HCT116 (cell line): ENCODE data around the gene CAMP. TPM values are rescaled to one million over a fixed set of nuclear protein-coding genes. Genes with fewer than 3 reads are reported as not detected.

Experiments used
- ATAC-seq: fragments of 200-7000 bp; cut with Tn5 transposase; 2 replicates; pipeline ENCODE4 v1.9.1; 2020; ENCODE audit warnings: mild to moderate bottlenecking, moderate library complexity
- BruUV-seq: library from RNA; stranded (reverse); fragments of 400-500 nt; replicated peaks from 2 replicates; lab custom pipeline; 2021; lab: Mats Ljungman, UMichigan
- CTCF ChIA-PET: fragments of 300-600 bp; sonication (Branson Sonifier 250); formaldehyde crosslinking; loops from one replicate; lab custom pipeline; 2021; ENCODE audit warnings: antibody characterized with exemption; lab: Charles Lee
- POLR2A ChIA-PET: fragments of 300-600, 350-600 bp; sonication (Branson Sonifier 250); formaldehyde crosslinking; loops from one replicate; lab custom pipeline; 2021; ENCODE audit warnings: antibody characterized with exemption; lab: Charles Lee
- RAD21 ChIA-PET, 2 experiments: fragments of 300-600 bp; sonication (Branson Sonifier 250); formaldehyde crosslinking; loops; one replicate each; lab custom pipeline; 2023; ENCODE audit warnings: low total read pairs in 2 of 2; ENCODE audit not compliant: uncharacterized antibody in 2 of 2, unreplicated experiment in 2 of 2, low non-redundant PET in 1 of 2; lab: Charles Lee
- DNase-seq: peaks from one replicate; pipeline ENCODE4 v3.0.0-alpha.2; 2010; ENCODE audit warnings: low read depth, low spot score
- H2AFZ ChIP-seq: fragments of 200-600 bp; shearing (Covaris generic), sonication (generic); 2 replicates; pipeline ENCODE4 v1.6.1; 2017; ENCODE audit warnings: low read depth, mixed run types, mixed read lengths, antibody characterized with exemption, low read length; ENCODE audit not compliant: poor library complexity, severe bottlenecking
- H3K27ac ChIP-seq: 2 replicates; pipeline ENCODE4 v1.5.1; 2012; ENCODE audit warnings: low read depth, low read length
- H3K27me3 ChIP-seq: fragments of 200-600 bp; sonication (generic); 2 replicates; pipeline ENCODE4 v1.6.1; 2016; ENCODE audit warnings: mixed run types, low read length, mixed read lengths; ENCODE audit not compliant: insufficient read depth
- H3K36me3 ChIP-seq, 2 experiments: fragments of 200-500 bp in 1 of 2; fragments of 200-600 bp in 1 of 2; sonication (Bioruptor generic) in 1 of 2; sonication (generic) in 1 of 2; 2 replicates each; pipeline versions ENCODE4 v1.5.1 to v1.6.1; 2014 to 2016; ENCODE audit warnings: low read length in 2 of 2, inconsistent platforms in 1 of 2, mixed read lengths in 1 of 2, mixed run types in 1 of 2; ENCODE audit not compliant: insufficient read depth in 2 of 2, control insufficient read depth in 1 of 2
- H3K4me1 ChIP-seq, 2 experiments: fragments of 200-600 bp in 1 of 2; sonication (generic) in 1 of 2; 2 replicates each; pipeline versions ENCODE4 v1.5.1 to v1.6.1; 2012 to 2017; ENCODE audit warnings: low read length in 2 of 2, inconsistent platforms in 1 of 2, mild to moderate bottlenecking in 1 of 2, mixed read lengths in 1 of 2, mixed run types in 1 of 2, moderate library complexity in 1 of 2; ENCODE audit not compliant: insufficient read depth in 2 of 2, control insufficient read depth in 1 of 2
- H3K4me2 ChIP-seq: fragments of 200-600 bp; sonication (generic); 2 replicates; pipeline ENCODE4 v1.6.1; 2017; ENCODE audit warnings: mixed run types, low read length, mixed read lengths
- H3K4me3 ChIP-seq, 2 experiments: fragments of 200-600 bp in 1 of 2; sonication (generic) in 1 of 2; replicated peaks in 1 of 2; 2 replicates each; pipeline ENCODE4 v1.5.1; 2011 to 2016; ENCODE audit warnings: low read length in 2 of 2, control low read depth in 1 of 2, low read depth in 1 of 2, mild to moderate bottlenecking in 1 of 2, mixed read lengths in 1 of 2, mixed run types in 1 of 2
- H3K79me2 ChIP-seq: fragments of 200-600 bp; sonication (generic); 2 replicates; pipeline ENCODE4 v1.6.1; 2017; ENCODE audit warnings: mild to moderate bottlenecking, mixed run types, low read length, moderate library complexity, mixed read lengths; ENCODE audit not compliant: insufficient read depth
- H3K9ac ChIP-seq: fragments of 200-600 bp; sonication (generic); 2 replicates; pipeline ENCODE4 v1.6.1; 2016; ENCODE audit warnings: low read length, mixed read lengths
- H3K9me2 ChIP-seq: fragments of 200-600 bp; sonication (generic), shearing (Covaris generic); 2 replicates; pipeline ENCODE4 v1.6.1; 2017; ENCODE audit warnings: mixed run types, mild to moderate bottlenecking, moderate library complexity; ENCODE audit not compliant: insufficient read depth
- H3K9me3 ChIP-seq, 2 experiments: fragments of 200-500 bp in 1 of 2; fragments of 200-600 bp in 1 of 2; sonication (Bioruptor generic) in 1 of 2; sonication (generic) in 1 of 2; 2 replicates each; pipeline ENCODE4 v1.6.1; 2014 to 2017; ENCODE audit warnings: low read length in 2 of 2, mixed read lengths in 2 of 2, inconsistent platforms in 1 of 2, low read depth in 1 of 2, mild to moderate bottlenecking in 1 of 2, mixed run types in 1 of 2, moderate library complexity in 1 of 2; ENCODE audit not compliant: control insufficient read depth in 1 of 2, insufficient read depth in 1 of 2
- H4K20me1 ChIP-seq: fragments of 200-600 bp; sonication (generic), shearing (Covaris generic); 2 replicates; pipeline ENCODE4 v1.6.1; 2017; ENCODE audit warnings: mixed run types, mild to moderate bottlenecking, moderate library complexity; ENCODE audit not compliant: insufficient read depth
- CBX3 ChIP-seq: IDR thresholded peaks from 2 replicates; pipeline ENCODE4 v1.6.1; 2012; ENCODE audit warnings: low read depth
- CEBPB ChIP-seq: IDR thresholded peaks from 2 replicates; pipeline ENCODE4 v1.6.1; 2012; ENCODE audit warnings: low read depth
- ELF1 ChIP-seq: IDR thresholded peaks from 2 replicates; pipeline ENCODE4 v1.6.1; 2012; ENCODE audit warnings: low read depth, borderline replicate concordance
- EZH2phosphoT487 ChIP-seq: fragments of 200-600 bp; IDR thresholded peaks from 2 replicates; pipeline ENCODE4 v1.6.1; 2018; ENCODE audit warnings: antibody characterized with exemption, borderline replicate concordance
- SP1 ChIP-seq: IDR thresholded peaks from 2 replicates; pipeline ENCODE4 v1.6.1; 2012; ENCODE audit warnings: low read depth
- SRF ChIP-seq: IDR thresholded peaks from 2 replicates; pipeline ENCODE4 v1.6.1; 2012; ENCODE audit warnings: low read depth
- ZFX ChIP-seq: fragments of 450-650 bp; IDR thresholded peaks from 2 replicates; pipeline ENCODE4 v1.6.1; 2017
- ZNF274 ChIP-seq: fragments of 200-500 bp; sonication (Bioruptor generic); IDR thresholded peaks from 2 replicates; pipeline ENCODE4 v1.6.1; 2014; ENCODE audit warnings: mild to moderate bottlenecking, low read depth, low read length, inconsistent platforms
- intact Hi-C: fragments of 100-400 bp; cut with micrococcal nuclease; formaldehyde crosslinking; loops from 2 replicates; pipeline ENCODE4 v1.10.0; 2022
- total RNA-seq: library from RNA; stranded (reverse); gene quantifications from one replicate; pipeline ENCODE4 v1.2.1, GENCODE V29; 2021; ENCODE audit not compliant: unreplicated experiment
- TF ChIP-seq, protein P1 (sequence below): IDR thresholded peaks from 2 replicates; pipeline ENCODE4 v1.6.1; 2012
- TF ChIP-seq, protein P2 (sequence below): IDR thresholded peaks from 2 replicates; pipeline ENCODE4 v1.6.1; 2012

Gene CAMP
- total RNA-seq, 1 experiment from 2014 or later: not detected

DNA sequence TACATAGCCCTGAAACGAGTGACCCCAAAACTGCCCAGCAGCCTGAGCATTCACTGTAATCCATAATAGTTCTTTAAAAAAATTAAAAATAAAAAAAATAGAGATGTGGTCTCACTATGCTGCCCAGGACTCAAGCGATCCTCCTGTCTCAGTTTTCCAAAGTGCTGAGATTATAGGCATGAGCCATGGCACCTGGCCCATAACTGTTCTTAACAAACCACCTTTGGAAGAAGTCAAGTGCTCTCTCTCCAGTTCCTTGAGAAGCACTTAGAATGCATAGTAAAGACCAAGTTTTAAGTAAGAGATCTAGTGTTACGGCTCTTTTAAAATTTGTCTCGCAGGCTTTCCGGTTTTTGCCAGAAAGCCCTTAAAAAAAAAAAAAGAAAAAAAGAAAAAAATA is 43.3 kb upstream of the CAMP start:
- TF ChIP-seq ELF1: no peak
- TF ChIP-seq SP1: no peak
- TF ChIP-seq, protein P1, sequence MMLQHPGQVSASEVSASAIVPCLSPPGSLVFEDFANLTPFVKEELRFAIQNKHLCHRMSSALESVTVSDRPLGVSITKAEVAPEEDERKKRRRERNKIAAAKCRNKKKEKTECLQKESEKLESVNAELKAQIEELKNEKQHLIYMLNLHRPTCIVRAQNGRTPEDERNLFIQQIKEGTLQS: no peak
- TF ChIP-seq, protein P2, sequence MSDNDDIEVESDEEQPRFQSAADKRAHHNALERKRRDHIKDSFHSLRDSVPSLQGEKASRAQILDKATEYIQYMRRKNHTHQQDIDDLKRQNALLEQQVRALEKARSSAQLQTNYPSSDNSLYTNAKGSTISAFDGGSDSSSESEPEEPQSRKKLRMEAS: no peak
- no peak for TF ChIP-seq ZFX
- TF ChIP-seq CEBPB: no peak
- no peak for TF ChIP-seq CBX3
- no peak for TF ChIP-seq EZH2phosphoT487
- TF ChIP-seq ZNF274: no peak
- no peaks in the 10 kb centered on the region for H3K9me3 ChIP-seq
- ChIA-PET CTCF (interaction anchor here (1.1 kb wide), 1 partner anchor 22 kb away, joined by 4 read pairs; no protein-coding TSS in a partner anchor), POLR2A (interaction anchor here (1.1 kb wide), 1 partner anchor 8 kb away, joined by 3 read pairs; the partner anchor contains the start of gene CDC25A), RAD21 (no interaction called here)
- H3K4me1 ChIP-seq: no peaks in the 10 kb centered on the region
- H3K36me3 ChIP-seq: peaks cover 48 to 78% of the 10 kb centered on the region in 2 experiments
- no peaks in the 10 kb centered on the region for H3K27me3 ChIP-seq
- intact Hi-C loops: no loop called here
- H3K9me2 ChIP-seq: no peaks in the 10 kb centered on the region
- no peak overlapping the region for H3K4me3 ChIP-seq
- DNase-seq (no peak), ATAC-seq (no peak)
- H3K27ac ChIP-seq: no peak overlapping the region
- no peak overlapping the region for H3K4me2 ChIP-seq
- H3K79me2 ChIP-seq: peaks cover 92% of the 10 kb centered on the region
- no peak overlapping the region for H2AFZ ChIP-seq
- H4K20me1 ChIP-seq: no peaks in the 10 kb centered on the region
- BruUV-seq: no TSS peak
- no peak overlapping the region for H3K9ac ChIP-seq

DNA sequence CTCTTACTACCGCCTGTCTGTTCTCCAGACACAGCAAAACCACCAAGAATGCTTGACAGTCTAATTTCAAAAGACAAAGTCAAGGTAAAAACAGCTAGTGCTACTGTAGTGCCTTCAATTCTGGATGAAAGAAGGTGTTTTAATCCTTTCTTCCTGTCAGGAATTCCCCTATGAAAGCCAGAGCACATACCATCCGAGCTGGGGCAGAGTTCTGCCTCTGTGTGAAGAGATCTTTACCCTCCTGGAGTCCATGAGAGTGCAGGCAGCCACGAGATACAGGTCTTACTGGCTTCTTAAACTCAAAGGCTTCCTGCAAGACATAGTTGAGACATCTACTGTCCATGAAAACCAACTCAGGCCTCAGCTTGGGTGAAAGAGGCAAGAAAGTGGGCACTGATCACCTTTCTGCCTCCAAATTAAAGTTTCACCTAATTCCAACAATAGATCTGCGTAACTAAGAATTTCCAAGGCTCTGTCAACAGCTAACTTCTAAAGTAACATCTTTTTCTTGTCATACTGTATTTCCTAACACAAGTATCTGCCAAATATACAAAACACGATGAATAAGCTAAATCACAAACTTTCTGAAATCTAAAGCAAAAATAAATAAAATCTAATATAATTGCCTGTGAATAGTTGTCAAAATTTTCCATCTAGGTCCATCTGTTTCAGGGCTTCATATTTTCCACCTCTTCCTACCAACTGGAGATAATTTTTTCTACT is 42.6 kb upstream of the CAMP start:
- Histone ChIP-seq H3K27ac (no peak overlapping the region), H3K4me1 (peaks cover 0 to 2% of the 10 kb centered on the region in 2 experiments; a peak in 1 of 4 replicates), H3K9me3 (no peaks in the 10 kb centered on the region), H3K9me2 (no peaks in the 10 kb centered on the region), H3K4me3 (no peak overlapping the region), H4K20me1 (no peaks in the 10 kb centered on the region), H3K79me2 (peaks cover 94% of the 10 kb centered on the region), H3K4me2 (no peak overlapping the region)
- POLR2A ChIA-PET: interaction anchor here (1.1 kb wide), 1 partner anchor 8 kb away, joined by 3 read pairs; the partner anchor contains the start of gene CDC25A
- intact Hi-C loops: no loop called here
- ATAC-seq: no peak
- BruUV-seq: no TSS peak
- CTCF ChIA-PET: no interaction called here
- DNase-seq: no peak
- no peak for TF ChIP-seq ZNF274
- TF ChIP-seq SRF: no peak
- TF ChIP-seq, all 23 proteins: peak for 0
- Histone ChIP-seq H3K27me3 (no peaks in the 10 kb centered on the region), H3K9ac (no peak overlapping the region), H3K36me3 (peaks cover 44 to 79% of the 10 kb centered on the region in 2 experiments), H2AFZ (no peak overlapping the region)
- RAD21 ChIA-PET: no interaction called here
